GM21786 (cell line): ENCODE results near the gene SMR3A.

Experiments
- ATAC-seq: cut with Tn5 transposase; IDR thresholded peaks from one replicate; pipeline ENCODE4 v1.9.1; 2021; ENCODE audit not compliant: unreplicated experiment

The SMR3A gene

GRCh38 chr4:70360460-70360859 is at the start of gene SMR3A:
Gene SMR3A, plus strand, starts transcription at chr4:70360760. Its CDS starts 1,356 bp downstream, at chr4:70362116.
- ATAC-seq, result no peak

GRCh38 chr4:70313736-70314135 is 46.8 kb upstream of the SMR3A start:
- no peak for ATAC-seq

- peak; percentile 70 for ATAC-seq
Measured at GRCh38 chr4:70315928-70316327, 44.6 kb upstream of the SMR3A start.

GRCh38 chr4:70326052-70326451 is 34.5 kb upstream of the SMR3A start:
- no peak for ATAC-seq

GRCh38 chr4:70334681-70335080 is 25.9 kb upstream of the SMR3A start, which contains the start of gene CABS1:
Gene CABS1, plus strand, starts transcription at chr4:70334981. Its CDS starts 59 bp downstream, at chr4:70335040.
- ATAC-seq, result no peak

GRCh38 chr4:70336043-70336442 is 24.5 kb upstream of the SMR3A start:
- no peak for ATAC-seq

GRCh38 chr4:70337886-70338420 is 22.6 kb upstream of the SMR3A start:
- no peak for ATAC-seq

GRCh38 chr4:70356185-70356584 is 4.4 kb upstream of the SMR3A start:
- no peak for ATAC-seq

GRCh38 chr4:70359115-70359661 is 1.4 kb upstream of the SMR3A start:
- no peak for ATAC-seq

- ATAC-seq, result no peak
Measured at GRCh38 chr4:70364002-70364401, 3.4 kb downstream of the SMR3A start.

GRCh38 chr4:70365479-70365878 is 4.9 kb downstream of the SMR3A start:
- ATAC-seq, result no peak

GRCh38 chr4:70367813-70368212 is 7.3 kb downstream of the SMR3A start:
- no peak for ATAC-seq

GRCh38 chr4:70371987-70372386 is 11.4 kb downstream of the SMR3A start:
- ATAC-seq, result no peak

GRCh38 chr4:70372760-70373159 is 12.2 kb downstream of the SMR3A start:
- ATAC-seq, result no peak

- no peak for ATAC-seq
Measured at GRCh38 chr4:70380578-70380977, 20.0 kb downstream of the SMR3A start.

GRCh38 chr4:70382691-70383181 is 22.2 kb downstream of the SMR3A start, which contains the start of gene SMR3B:
Gene SMR3B, plus strand, starts transcription at chr4:70383131. Its CDS starts 1,380 bp downstream, at chr4:70384511.
- ATAC-seq, result no peak

- ATAC-seq, result peak; percentile 44
Measured at GRCh38 chr4:70392057-70392776, 31.7 kb downstream of the SMR3A start.

GRCh38 chr4:70397580-70397979 is 37.0 kb downstream of the SMR3A start, which contains the start of gene OPRPN:
Gene OPRPN, plus strand, starts transcription at chr4:70397940. Its CDS starts 1,346 bp downstream, at chr4:70399286.
- ATAC-seq, result no peak

- no peak for ATAC-seq
Measured at GRCh38 chr4:70399319-70399718, 38.8 kb downstream of the SMR3A start.

- no peak for ATAC-seq
Measured at GRCh38 chr4:70402762-70403161, 42.2 kb downstream of the SMR3A start.

- peak; percentile 63 for ATAC-seq
Measured at GRCh38 chr4:70405765-70406164, 45.2 kb downstream of the SMR3A start.
